Osteocyte (in vitro differentiated cells): ENCODE results near the gene TSPAN2. TPM values are rescaled to one million over a fixed set of nuclear protein-coding genes. Genes with fewer than 3 reads are reported as not detected.

Experiments
- DNase-seq: peaks from one replicate; pipeline ENCODE4 v3.0.0; 2021; ENCODE audit warnings: mixed read lengths; ENCODE audit not compliant: unreplicated experiment; ENCODE audit errors: extremely low spot score
- H3K27ac Mint-ChIP-seq: one replicate; pipeline ENCODE4 v1.8.0; 2021; ENCODE audit warnings: mild to moderate bottlenecking, mixed read lengths; ENCODE audit not compliant: unreplicated experiment
- H3K27me3 Mint-ChIP-seq: one replicate; pipeline ENCODE4 v1.8.0; 2021; ENCODE audit warnings: mixed read lengths; ENCODE audit not compliant: unreplicated experiment
- H3K36me3 Mint-ChIP-seq: one replicate; pipeline ENCODE4 v1.8.0; 2021; ENCODE audit warnings: mixed read lengths; ENCODE audit not compliant: unreplicated experiment
- H3K4me1 Mint-ChIP-seq: one replicate; pipeline ENCODE4 v1.8.0; 2021; ENCODE audit warnings: mixed read lengths; ENCODE audit not compliant: unreplicated experiment
- H3K4me3 Mint-ChIP-seq: one replicate; pipeline ENCODE4 v1.8.0; 2021; ENCODE audit warnings: mild to moderate bottlenecking, moderate library complexity, mixed read lengths; ENCODE audit not compliant: unreplicated experiment
- H3K9me3 Mint-ChIP-seq: one replicate; pipeline ENCODE4 v1.8.0; 2021; ENCODE audit warnings: mixed read lengths; ENCODE audit not compliant: unreplicated experiment
- total RNA-seq: library from RNA; stranded (reverse); gene quantifications from 2 replicates; pipeline ENCODE4 v1.2.1, GENCODE V29; 2021
- TF ChIP-seq, protein P1 (sequence below): fragments of 200-600 bp; sonication (generic); IDR thresholded peaks from 2 replicates; pipeline ENCODE4 v1.5.0; 2021; ENCODE audit warnings: antibody characterized with exemption, mild to moderate bottlenecking, moderate library complexity

Gene TSPAN2
- total RNA-seq, 1 donor from 2014 or later, result 3.5 TPM

DNA sequence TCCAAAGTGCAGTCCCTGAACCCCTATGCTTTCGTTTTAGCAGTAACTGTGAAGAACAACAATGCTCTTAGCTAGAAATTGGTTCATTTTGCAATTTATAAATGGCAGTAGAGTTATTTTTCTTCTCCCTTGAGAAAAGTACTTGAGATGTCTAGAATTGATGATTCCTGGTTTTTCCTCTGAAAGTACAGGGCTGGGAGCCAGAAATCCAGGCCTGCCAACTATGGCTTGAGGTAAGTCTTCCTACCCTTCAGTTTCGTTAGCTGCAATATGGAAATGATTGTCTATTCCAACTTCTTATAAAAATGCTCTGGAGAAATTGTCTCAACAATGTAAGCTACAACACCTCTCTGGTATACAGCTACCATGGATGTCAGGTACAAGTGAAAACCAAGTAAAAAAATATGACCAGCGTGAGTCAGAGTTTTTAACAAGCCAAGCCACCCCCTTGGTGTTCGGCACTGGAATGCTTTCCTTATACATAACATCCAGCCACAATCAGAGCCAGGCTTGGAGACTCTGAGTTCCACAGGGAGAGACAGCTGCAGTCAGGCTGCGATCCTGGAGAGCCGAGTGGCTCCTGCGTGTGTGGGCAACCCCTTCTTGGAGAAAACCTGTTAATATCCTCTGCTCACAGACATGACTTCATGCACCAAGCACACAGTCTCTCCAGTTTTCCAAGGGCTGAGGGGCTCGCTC, 22.0 kb downstream of the TSPAN2 start:
- Mint-ChIP-seq H3K4me3 (no peak overlapping the region), H3K4me1 (peaks cover 17% of the 10 kb centered on the region), H3K9me3 (peaks cover 6% of the 10 kb centered on the region), H3K36me3 (no peaks in the 10 kb centered on the region), H3K27ac (no peak overlapping the region), H3K27me3 (no peaks in the 10 kb centered on the region)
- TF ChIP-seq, protein P1, sequence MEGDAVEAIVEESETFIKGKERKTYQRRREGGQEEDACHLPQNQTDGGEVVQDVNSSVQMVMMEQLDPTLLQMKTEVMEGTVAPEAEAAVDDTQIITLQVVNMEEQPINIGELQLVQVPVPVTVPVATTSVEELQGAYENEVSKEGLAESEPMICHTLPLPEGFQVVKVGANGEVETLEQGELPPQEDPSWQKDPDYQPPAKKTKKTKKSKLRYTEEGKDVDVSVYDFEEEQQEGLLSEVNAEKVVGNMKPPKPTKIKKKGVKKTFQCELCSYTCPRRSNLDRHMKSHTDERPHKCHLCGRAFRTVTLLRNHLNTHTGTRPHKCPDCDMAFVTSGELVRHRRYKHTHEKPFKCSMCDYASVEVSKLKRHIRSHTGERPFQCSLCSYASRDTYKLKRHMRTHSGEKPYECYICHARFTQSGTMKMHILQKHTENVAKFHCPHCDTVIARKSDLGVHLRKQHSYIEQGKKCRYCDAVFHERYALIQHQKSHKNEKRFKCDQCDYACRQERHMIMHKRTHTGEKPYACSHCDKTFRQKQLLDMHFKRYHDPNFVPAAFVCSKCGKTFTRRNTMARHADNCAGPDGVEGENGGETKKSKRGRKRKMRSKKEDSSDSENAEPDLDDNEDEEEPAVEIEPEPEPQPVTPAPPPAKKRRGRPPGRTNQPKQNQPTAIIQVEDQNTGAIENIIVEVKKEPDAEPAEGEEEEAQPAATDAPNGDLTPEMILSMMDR, result no peak
- DNase-seq, result no peak

DNA sequence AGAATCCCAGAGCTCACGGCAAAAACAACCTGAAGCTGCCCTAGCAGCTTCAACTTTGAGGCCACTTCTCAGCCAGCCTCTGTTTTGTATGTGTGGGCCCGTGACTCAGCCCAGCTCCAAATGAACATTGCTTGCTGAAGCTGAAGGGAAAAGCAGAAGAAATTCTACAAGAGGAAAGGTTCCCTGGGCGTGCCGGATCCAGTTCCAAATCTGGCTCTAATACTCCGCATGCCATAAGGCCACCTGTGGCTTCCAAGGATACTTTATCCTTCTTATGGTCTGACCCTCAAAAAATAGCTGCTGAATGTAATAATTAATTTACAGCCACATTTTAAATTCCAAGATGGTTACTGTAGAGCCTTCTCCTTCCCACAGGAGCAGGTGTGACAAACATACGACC, 24.3 kb downstream of the TSPAN2 start:
- TF ChIP-seq, protein P1, result no peak
- Mint-ChIP-seq H3K36me3 (no peaks in the 10 kb centered on the region), H3K4me3 (no peak overlapping the region), H3K27ac (no peak overlapping the region), H3K9me3 (peaks cover 6% of the 10 kb centered on the region), H3K27me3 (no peaks in the 10 kb centered on the region), H3K4me1 (peaks cover 21% of the 10 kb centered on the region)
- no peak for DNase-seq

DNA sequence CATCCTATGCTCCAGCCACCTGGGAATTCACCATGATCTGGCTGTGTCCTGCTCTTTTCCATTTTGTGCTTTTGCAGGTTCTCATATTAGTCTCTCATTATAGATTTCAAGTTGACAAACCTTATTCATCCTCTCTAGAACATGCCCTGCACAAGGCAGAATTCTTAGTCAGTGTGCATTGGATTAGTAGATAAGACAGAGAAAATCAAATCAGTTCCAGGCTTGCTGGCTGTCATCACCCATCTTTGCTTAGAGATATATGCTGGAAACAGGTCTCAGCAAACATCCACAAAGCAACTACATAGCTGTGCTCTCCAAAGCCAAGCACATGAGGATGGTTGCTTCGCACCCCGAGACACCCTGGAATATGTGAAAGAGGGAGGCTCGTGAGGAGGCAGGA, 24.8 kb downstream of the TSPAN2 start:
- H3K4me1 Mint-ChIP-seq, result peaks cover 19% of the 10 kb centered on the region
- no peak overlapping the region for H3K27ac Mint-ChIP-seq

DNA sequence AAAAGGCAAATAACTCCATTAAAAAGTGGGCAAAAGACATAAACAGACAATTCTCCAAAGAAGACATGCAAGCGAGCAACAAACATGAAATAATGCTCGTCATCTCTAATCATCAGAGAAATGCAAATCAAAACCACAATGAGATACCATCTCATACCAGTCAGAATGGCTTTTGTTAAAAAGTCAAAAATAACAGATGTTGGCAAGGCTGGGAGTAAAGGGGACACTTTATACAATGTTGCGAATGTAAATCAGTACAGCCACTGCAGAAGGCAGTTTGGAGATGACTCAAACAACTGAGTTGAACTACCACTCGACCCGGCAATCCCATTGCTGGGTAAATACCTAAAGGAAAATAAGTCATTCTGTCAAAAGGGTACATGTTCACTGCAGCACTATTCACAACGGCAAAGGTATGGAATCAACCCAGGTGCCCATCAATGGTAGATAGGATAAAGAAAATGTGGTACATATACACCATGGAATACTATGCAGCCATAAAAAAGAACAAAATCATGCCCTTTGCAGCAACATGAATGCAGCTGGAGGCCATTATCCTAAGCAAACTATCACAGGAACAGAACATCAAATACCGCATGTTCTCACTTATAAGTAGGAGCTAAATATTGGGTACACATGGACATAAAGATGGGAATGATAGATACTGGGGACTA, 25.9 kb downstream of the TSPAN2 start:
- Mint-ChIP-seq H3K27ac (peak overlapping the region; percentile 64), H3K4me3 (no peak overlapping the region), H3K9me3 (peaks cover 6% of the 10 kb centered on the region), H3K4me1 (peaks cover 19% of the 10 kb centered on the region), H3K27me3 (no peaks in the 10 kb centered on the region), H3K36me3 (peaks cover 3% of the 10 kb centered on the region)
- no peak for DNase-seq
- TF ChIP-seq, protein P1, result no peak

More for the DNA sequence above, 24.8 kb downstream of the TSPAN2 start:
- H3K27me3 Mint-ChIP-seq, result no peaks in the 10 kb centered on the region
- H3K9me3 Mint-ChIP-seq, result peaks cover 6% of the 10 kb centered on the region
- H3K36me3 Mint-ChIP-seq, result no peaks in the 10 kb centered on the region
- TF ChIP-seq, protein P1, result no peak
- no peak overlapping the region for H3K4me3 Mint-ChIP-seq
- DNase-seq, result no peak

DNA sequence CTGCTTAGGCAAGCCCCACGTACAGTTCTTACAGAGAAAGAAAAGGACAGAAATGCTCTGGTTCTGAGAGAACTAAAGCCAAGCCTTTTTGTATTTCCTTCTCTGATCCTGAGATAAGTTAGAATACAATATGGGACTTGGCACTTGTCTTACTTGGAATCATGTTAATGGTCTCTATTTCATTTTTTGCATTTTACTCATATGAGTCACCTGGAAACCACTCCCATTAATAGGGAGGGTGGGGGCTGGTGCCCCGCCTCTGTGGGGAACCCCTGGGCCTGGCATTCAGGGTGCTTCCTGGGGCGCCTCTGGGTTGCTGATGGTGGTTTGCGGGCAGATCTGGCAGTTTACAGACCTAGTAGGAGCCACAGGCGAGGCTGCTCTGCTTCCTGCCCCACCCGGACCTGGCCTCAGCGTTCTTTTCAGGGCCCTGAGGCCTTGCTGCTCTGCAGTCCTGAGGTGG, 26.7 kb downstream of the TSPAN2 start:
- Mint-ChIP-seq H3K36me3 (peaks cover 3% of the 10 kb centered on the region), H3K27me3 (no peaks in the 10 kb centered on the region), H3K4me3 (no peak overlapping the region), H3K9me3 (peaks cover 6% of the 10 kb centered on the region), H3K4me1 (peaks cover 16% of the 10 kb centered on the region), H3K27ac (peak overlapping the region; percentile 64)
- TF ChIP-seq, protein P1, result no peak
- no peak for DNase-seq
